Glomerular visceral epithelial cell (primary cell): Measurements from ENCODE around the gene HMGCLL1.

Source experiments
- DNase-seq: peaks from one replicate; pipeline ENCODE4 v3.0.0-alpha.2; 2016; ENCODE audit errors: extremely low spot score

The HMGCLL1 gene

GRCh38 chr6:55531496-55531895 is 47.5 kb downstream of the HMGCLL1 start:
- DNase-seq = no peak

- no peak for DNase-seq
Measured at GRCh38 chr6:55530931-55531330, 48.1 kb downstream of the HMGCLL1 start.

GRCh38 chr6:55528624-55529023 is 50.4 kb downstream of the HMGCLL1 start:
- DNase-seq = peak; percentile 27

GRCh38 chr6:55524441-55524840 is 54.6 kb downstream of the HMGCLL1 start:
- DNase-seq = no peak

- no peak for DNase-seq
Measured at GRCh38 chr6:55518529-55519060, 60.4 kb downstream of the HMGCLL1 start.

- no peak for DNase-seq
Measured at GRCh38 chr6:55516736-55517135, 62.3 kb downstream of the HMGCLL1 start.

- no peak for DNase-seq
Measured at GRCh38 chr6:55512904-55513303, 66.1 kb downstream of the HMGCLL1 start.

GRCh38 chr6:55511122-55511800 is 67.7 kb downstream of the HMGCLL1 start:
- no peak for DNase-seq

GRCh38 chr6:55499591-55499990 is 79.4 kb downstream of the HMGCLL1 start:
- DNase-seq = no peak

- no peak for DNase-seq
Measured at GRCh38 chr6:55497694-55498093, 81.3 kb downstream of the HMGCLL1 start.

- no peak for DNase-seq
Measured at GRCh38 chr6:55496201-55496600, 82.8 kb downstream of the HMGCLL1 start.

GRCh38 chr6:55495277-55495676 is 83.7 kb downstream of the HMGCLL1 start:
- no peak for DNase-seq

GRCh38 chr6:55494411-55494810 is 84.6 kb downstream of the HMGCLL1 start:
- DNase-seq = no peak

- DNase-seq = no peak
Measured at GRCh38 chr6:55492259-55492658, 86.7 kb downstream of the HMGCLL1 start.

GRCh38 chr6:55490871-55491270 is 88.1 kb downstream of the HMGCLL1 start:
- no peak for DNase-seq

- DNase-seq = no peak
Measured at GRCh38 chr6:55474382-55474781, 104.6 kb downstream of the HMGCLL1 start.

GRCh38 chr6:55473722-55474121 is 105.3 kb downstream of the HMGCLL1 start:
- DNase-seq = no peak

GRCh38 chr6:55469951-55470366 is 109.0 kb downstream of the HMGCLL1 start:
- no peak for DNase-seq

GRCh38 chr6:55456016-55456415 is 123.0 kb downstream of the HMGCLL1 start:
- no peak for DNase-seq

GRCh38 chr6:55450005-55450404 is 129.0 kb downstream of the HMGCLL1 start:
- DNase-seq = no peak

GRCh38 chr6:55449225-55449624 is 129.8 kb downstream of the HMGCLL1 start:
- no peak for DNase-seq

- no peak for DNase-seq
Measured at GRCh38 chr6:55448451-55448850, 130.5 kb downstream of the HMGCLL1 start.

- no peak for DNase-seq
Measured at GRCh38 chr6:55447891-55448290, 131.1 kb downstream of the HMGCLL1 start.

- DNase-seq = peak; percentile 39
Measured at GRCh38 chr6:55445648-55446204, 133.3 kb downstream of the HMGCLL1 start.
